ENCODE data around the gene ZNF484. TPM values are rescaled to one million over a fixed set of nuclear protein-coding genes. Genes with fewer than 3 reads are reported as not detected.

ZNF484 gene
- polyA plus RNA-seq, 3 donors = 1.1 to 2.7 (median 1.8) TPM

DNA sequence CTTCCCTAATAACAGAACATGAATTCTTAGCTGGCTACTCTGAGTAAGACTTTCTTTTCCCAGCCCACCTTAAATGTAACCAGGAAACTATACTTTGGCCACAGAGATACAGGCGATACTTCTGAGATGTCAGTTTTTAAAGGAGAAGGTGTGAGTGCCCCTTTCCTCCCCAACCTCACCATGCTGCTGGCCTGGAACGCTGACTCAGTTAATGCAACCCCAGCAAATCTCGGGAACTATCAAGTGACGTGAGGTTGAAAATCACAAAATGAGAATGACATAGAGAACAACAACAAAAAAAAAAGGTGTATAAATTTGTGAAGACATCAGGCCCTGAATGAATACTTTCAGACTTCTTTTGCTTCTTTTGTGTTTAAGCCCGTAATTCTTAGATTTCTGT lies 13.7 kb downstream of the ZNF484 start:
- Mint-ChIP-seq H3K4me1 (no peaks in the 10 kb centered on the region), H3K27me3 (ENCODE audit: low read depth in 3 of 3) (no peaks in the 10 kb centered on the region), H3K27ac (no peak overlapping the region), H3K4me3 (no peak overlapping the region), H3K36me3 (peaks cover 67 to 83% of the 10 kb centered on the region in 2 donors), H3K9me3 (peaks cover 8 to 26% (median 18%) of the 10 kb centered on the region in 7 donors)
- Histone ChIP-seq H3K79me2 (ENCODE audit: insufficient read depth, low read length) (no peaks in the 10 kb centered on the region), H3K4me3 (replicated peaks in 1 of 3; ENCODE audit: low read depth in 2 of 3, low read length in 3 of 3) (no peak overlapping the region), H3K4me1 (ENCODE audit: control insufficient read depth in 1 of 2, insufficient read depth in 2 of 2, low read length in 2 of 2) (no peaks in the 10 kb centered on the region), H3K4me2 (replicated peaks; ENCODE audit: extremely low read depth, low read length, poor library complexity, severe bottlenecking) (no peak overlapping the region), H3K27ac (ENCODE audit: low read depth in 1 of 2, low read length in 2 of 2) (no peak overlapping the region), H3K27me3 (ENCODE audit: control insufficient read depth in 2 of 2, insufficient read depth in 2 of 2, low read length in 2 of 2) (no peaks in the 10 kb centered on the region), H3K9ac (ENCODE audit: insufficient read depth, low read length, poor library complexity, severe bottlenecking) (no peak overlapping the region), H2AFZ (ENCODE audit: insufficient read depth, low read depth, low read length, poor library complexity, severe bottlenecking) (no peak overlapping the region), H3K36me3 (replicated peaks in 1 of 2; ENCODE audit: control insufficient read depth in 1 of 2, insufficient read depth in 2 of 2, low read length in 2 of 2) (peaks cover 14 to 53% of the 10 kb centered on the region in 2 donors), H3K9me3 (replicated peaks in 1 of 2; ENCODE audit: control insufficient read depth in 1 of 2, insufficient read depth in 1 of 2, low read length in 2 of 2) (peaks cover 7 to 9% of the 10 kb centered on the region in 2 donors), H4K20me1 (ENCODE audit: insufficient read depth, low read length) (peaks cover 11% of the 10 kb centered on the region)
- WGBS (ENCODE audit: insufficient coverage) = no CpG with 5 or more reads among the region's 5 CpGs
- TF ChIP-seq, protein P1, sequence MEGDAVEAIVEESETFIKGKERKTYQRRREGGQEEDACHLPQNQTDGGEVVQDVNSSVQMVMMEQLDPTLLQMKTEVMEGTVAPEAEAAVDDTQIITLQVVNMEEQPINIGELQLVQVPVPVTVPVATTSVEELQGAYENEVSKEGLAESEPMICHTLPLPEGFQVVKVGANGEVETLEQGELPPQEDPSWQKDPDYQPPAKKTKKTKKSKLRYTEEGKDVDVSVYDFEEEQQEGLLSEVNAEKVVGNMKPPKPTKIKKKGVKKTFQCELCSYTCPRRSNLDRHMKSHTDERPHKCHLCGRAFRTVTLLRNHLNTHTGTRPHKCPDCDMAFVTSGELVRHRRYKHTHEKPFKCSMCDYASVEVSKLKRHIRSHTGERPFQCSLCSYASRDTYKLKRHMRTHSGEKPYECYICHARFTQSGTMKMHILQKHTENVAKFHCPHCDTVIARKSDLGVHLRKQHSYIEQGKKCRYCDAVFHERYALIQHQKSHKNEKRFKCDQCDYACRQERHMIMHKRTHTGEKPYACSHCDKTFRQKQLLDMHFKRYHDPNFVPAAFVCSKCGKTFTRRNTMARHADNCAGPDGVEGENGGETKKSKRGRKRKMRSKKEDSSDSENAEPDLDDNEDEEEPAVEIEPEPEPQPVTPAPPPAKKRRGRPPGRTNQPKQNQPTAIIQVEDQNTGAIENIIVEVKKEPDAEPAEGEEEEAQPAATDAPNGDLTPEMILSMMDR (IDR thresholded peaks at IDR 0.05) = no peak
- intact Hi-C loops (cut with micrococcal nuclease) = no loop called here
- no peak for DNase-seq

DNA sequence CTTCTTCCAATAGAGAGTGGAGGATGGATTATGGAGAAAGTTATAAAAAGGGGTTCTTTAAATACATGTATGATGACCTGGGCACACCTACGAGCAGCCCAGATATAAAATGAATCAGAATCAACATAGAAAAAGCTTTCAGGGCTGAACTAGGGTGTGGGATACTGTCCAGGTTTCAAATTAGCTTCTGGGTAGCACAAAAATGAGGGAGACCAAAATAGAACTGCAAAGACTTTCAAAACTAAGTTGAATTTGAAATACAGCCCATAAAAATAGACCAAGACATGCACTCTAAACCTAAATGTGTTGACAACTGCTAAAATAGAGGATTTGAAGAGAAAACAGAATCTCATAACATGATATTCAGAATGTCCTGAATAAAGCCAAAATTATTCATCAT lies 17.0 kb downstream of the ZNF484 start:
- H4K20me1 ChIP-seq (ENCODE audit: insufficient read depth, low read length) = peaks cover 8% of the 10 kb centered on the region
- Mint-ChIP-seq H3K27ac (no peak overlapping the region), H3K27me3 (ENCODE audit: low read depth in 3 of 3) (no peaks in the 10 kb centered on the region), H3K36me3 (peaks cover 65 to 84% of the 10 kb centered on the region in 2 donors), H3K4me3 (no peak overlapping the region), H3K4me1 (no peaks in the 10 kb centered on the region), H3K9me3 (peaks cover 10 to 24% (median 13%) of the 10 kb centered on the region in 7 donors)
- H3K36me3 ChIP-seq (replicated peaks in 1 of 2; ENCODE audit: control insufficient read depth in 1 of 2, insufficient read depth in 2 of 2, low read length in 2 of 2) = peaks cover 19 to 59% of the 10 kb centered on the region in 2 donors
- peaks cover 5 to 9% of the 10 kb centered on the region in 2 donors for H3K9me3 ChIP-seq (replicated peaks in 1 of 2; ENCODE audit: control insufficient read depth in 1 of 2, insufficient read depth in 1 of 2, low read length in 2 of 2)
- DNase-seq = no peak
- H3K79me2 ChIP-seq (ENCODE audit: insufficient read depth, low read length) = no peaks in the 10 kb centered on the region
- no peak overlapping the region for H3K27ac ChIP-seq (ENCODE audit: low read depth in 1 of 2, low read length in 2 of 2)
- TF ChIP-seq, protein P1 (IDR thresholded peaks at IDR 0.05) = no peak
- H3K4me1 ChIP-seq (ENCODE audit: control insufficient read depth in 1 of 2, insufficient read depth in 2 of 2, low read length in 2 of 2) = no peaks in the 10 kb centered on the region
- WGBS (ENCODE audit: insufficient coverage) = 100% methylated on average over 1 of the region's 1 CpG
- H3K9ac ChIP-seq (ENCODE audit: insufficient read depth, low read length, poor library complexity, severe bottlenecking) = no peak overlapping the region
- no peak overlapping the region for H3K4me3 ChIP-seq (replicated peaks in 1 of 3; ENCODE audit: low read depth in 2 of 3, low read length in 3 of 3)
- no peaks in the 10 kb centered on the region for H3K27me3 ChIP-seq (ENCODE audit: control insufficient read depth in 2 of 2, insufficient read depth in 2 of 2, low read length in 2 of 2)
- intact Hi-C loops (cut with micrococcal nuclease) = no loop called here
- H2AFZ ChIP-seq (ENCODE audit: insufficient read depth, low read depth, low read length, poor library complexity, severe bottlenecking) = no peak overlapping the region
- no peak overlapping the region for H3K4me2 ChIP-seq (replicated peaks; ENCODE audit: extremely low read depth, low read length, poor library complexity, severe bottlenecking)

Data from CD14-positive monocyte (primary cell).